HG02642 (cell line): ENCODE results near the gene C10orf143.
"Not testable (repeated sequence)": the region's sequence is repeated elsewhere in the genome, so short reads cannot be mapped to it uniquely, and the experiment has no call there.

Experiments
- ATAC-seq: cut with Tn5 transposase; IDR thresholded peaks from one replicate; pipeline ENCODE4 v1.9.1; 2021; ENCODE audit warnings: mild to moderate bottlenecking; ENCODE audit not compliant: unreplicated experiment, poor library complexity

Gene C10orf143

DNA sequence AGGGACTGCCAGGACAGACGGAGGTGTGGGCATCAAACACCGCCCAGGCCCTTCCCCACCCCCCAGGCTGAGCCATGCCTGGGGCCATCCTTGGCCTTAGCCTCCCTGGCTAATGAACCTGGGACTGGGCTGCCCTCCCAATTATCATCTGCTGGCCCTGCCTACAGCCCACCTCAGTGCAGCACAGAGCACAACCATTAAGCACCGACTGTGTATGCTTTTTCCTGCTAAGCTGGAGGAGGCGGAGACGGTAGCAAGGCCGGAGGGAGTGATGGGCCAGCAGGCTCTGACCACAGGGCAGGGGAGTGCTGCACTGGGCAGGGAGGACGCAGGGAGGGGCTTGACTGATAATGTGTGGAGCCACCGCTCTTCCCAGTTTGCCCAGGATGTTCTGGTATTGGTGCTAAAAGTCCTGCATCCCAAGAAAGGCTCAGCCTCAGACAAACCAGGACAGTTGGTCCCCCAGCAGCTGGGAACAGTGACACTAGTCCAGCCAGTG is 72.0 kb downstream of the C10orf143 start:
- no peak for ATAC-seq

DNA sequence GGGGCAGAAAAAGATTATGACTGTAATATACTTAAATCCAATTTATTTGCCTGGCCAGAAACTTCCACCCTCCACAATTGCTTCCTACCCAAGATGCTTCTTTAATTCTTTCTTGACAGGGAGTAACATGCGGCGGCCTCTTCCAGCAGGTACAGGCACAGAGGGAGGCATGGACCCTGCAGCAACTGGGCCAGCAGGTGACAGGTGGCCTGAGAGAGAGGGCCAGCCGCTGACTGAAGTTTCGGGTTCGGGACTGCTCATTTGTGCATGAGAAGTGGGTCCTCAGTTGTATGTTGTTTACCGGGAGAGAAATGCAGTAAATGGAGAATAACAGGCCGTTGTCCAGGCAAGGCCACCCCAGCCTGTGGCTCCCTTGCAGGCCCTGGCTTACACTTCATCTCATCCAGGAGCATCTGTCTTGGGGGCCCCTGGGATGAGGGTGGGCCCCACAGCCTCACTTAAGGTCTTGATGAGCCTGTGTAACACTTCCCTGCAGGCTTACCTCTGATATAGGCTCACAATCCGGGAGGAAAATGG is 72.5 kb downstream of the C10orf143 start:
- no peak for ATAC-seq

DNA sequence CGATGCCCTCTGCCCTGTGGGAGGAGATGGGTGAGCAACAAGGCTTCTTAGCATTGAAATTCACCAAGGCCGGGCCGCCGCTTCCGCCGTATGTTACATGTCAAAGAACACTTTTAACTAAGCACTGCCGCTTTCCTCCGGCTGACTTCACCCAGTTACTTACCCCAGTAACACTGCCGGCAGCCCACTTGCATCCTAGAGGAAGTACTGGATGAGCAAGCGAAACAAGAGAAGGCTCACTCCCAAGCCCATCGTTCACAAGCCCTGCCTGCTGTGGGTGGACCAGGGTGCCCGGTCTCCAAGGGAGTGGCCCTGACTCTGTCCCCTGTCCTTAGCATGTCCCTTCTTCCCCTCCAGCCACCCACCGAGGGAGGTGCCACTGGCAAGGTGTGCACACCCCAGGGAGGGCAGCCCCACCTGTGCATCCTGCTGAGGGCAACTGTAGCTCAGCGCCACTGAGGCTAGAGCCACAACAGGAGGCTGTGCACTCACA is 73.4 kb downstream of the C10orf143 start:
- no peak for ATAC-seq

DNA sequence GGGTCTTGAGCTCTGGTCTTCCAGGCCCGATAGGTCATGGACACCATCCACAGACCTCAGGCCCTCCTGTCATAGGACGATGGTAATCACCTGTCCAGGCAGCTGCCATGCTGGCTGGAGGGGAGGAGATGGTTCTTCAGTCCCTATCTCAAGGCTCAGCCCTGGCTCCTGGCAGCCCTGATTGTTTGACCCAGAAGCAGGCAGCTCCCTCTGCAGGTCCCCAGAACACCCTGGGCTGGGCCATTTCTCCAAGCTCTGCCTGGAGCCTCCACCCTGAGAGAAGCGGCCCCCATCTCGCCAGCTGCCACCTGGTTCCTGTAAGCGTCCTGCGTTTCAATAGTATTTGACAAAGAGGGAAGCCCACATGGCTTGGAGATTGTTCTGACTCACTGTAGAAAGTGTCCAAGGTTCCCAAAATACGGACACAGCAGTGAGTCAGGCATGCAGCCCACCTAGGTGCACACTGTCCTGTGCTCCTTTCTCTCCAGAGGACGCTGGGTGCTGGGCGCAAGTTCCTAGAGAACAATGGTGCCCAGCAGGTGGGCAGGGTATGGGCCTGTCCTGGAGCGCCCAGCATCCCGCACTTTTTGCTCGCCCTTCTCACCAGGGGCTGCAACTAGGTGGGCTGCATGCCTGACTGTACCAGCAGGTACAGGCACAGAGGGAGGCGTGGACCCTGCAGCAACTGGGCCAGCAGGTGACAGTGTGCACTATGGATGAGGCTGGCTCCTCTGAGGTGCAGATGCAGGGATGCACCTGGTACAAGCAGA is 74.1 kb downstream of the C10orf143 start:
- ATAC-seq: no peak

DNA sequence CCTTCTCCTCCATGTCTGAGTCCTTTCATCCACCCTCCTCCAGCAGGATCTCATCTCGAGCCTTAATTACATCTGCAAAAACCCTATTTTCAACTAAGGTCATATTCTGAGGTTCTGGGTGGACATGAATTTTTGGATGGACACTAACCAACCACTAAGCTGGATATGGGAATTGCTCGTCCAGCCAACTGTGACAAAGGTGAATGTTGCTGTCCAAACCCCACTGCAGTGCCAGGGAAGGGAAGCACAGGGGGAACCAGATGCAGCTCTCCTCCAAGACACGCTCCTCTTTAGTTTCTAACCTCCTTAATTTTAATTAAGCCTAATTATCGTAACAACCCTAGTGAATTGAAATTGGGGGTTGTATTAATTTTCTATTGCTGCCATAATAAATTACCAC is 81.4 kb downstream of the C10orf143 start:
- no peak for ATAC-seq

DNA sequence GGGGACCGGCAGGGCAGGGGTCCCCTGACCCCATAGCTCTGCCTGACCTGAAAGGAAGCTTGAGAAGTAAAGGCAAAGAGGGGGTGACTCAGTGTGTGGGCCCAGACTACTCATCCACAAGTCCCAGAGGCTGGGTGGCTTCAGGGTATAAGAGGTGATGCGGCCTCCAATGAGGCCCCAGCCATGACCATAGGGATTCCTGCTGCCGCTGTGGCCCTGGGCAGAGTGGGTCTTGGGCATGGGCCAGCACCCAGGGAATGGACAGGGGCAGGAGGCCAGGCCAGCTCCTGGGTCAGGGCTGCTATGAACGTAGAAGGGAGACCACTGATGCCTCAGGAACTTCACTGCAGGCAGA is 82.2 kb downstream of the C10orf143 start:
- no peak for ATAC-seq

DNA sequence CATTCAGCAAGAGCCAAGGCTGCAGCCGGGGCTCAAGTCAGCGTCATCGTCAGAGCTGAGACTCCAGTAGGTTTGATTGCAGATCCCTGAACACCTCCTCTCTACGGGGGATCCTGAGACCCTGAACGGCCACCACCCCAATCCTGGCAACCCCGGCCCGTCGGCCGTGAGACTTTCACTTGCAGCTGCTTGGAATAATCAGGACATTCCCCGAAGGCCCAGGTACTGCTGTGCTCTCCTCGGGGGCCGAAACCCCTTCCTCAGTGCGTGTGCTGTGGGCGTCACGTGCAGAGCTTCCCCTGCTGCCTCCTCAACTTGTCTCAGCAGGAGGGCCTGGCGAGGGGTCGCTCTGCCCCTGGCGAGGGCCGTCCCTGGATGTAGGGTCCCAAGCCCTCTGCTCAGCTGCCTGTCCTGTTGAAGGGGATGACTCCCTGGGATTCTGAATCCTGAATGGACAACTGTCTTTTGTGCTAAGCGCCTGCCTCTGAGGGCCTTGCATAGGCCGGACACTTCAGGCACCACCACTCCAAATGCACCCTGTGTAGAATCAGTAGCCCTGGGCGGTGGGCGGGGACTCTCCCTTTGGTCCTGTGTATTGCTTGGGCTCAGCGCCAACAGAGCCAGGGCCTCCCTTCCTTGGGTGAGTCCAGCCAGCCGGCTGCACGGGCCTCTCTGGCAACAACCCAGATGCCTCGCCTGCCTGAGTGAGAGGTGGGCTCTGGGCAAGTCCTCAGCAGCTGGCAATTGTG is 82.7 kb downstream of the C10orf143 start:
- ATAC-seq: no peak

DNA sequence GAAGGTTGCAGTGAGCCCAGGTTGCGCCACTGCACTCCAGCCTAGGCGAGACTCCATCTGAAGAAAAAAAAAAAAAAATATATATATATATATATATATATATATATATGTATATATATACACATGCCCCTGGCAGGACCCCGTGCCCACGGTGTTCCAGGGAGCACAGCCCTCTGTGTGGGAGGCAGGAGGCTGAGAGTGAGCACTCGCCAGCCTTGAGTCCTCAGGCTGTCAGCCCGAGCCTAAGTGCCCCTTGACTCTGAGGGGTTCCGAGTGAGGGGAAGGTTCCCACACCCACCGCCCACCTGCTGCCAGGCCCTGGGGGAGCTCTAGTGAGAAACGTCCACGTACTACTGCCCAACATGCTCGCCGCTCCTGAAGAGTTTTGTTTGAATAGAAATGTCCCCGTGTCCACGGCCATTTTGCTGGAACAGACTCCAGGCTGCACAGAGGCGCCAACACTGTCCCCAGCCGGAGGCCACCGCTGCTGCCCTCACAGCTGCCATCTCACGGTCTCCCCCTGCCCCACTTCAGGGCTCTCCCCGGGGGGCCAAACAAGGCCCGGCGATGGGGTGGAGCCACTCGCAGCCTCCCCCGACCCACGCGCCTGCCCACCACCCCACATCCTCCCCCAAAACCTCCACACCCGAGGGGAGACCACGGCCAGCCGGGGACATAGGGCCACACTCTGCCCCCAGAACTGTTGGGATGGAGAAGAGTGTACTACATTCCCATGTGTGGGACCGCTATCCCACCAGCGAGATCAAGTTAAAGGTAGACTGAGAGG is 83.8 kb downstream of the C10orf143 start:
- ATAC-seq: no peak

DNA sequence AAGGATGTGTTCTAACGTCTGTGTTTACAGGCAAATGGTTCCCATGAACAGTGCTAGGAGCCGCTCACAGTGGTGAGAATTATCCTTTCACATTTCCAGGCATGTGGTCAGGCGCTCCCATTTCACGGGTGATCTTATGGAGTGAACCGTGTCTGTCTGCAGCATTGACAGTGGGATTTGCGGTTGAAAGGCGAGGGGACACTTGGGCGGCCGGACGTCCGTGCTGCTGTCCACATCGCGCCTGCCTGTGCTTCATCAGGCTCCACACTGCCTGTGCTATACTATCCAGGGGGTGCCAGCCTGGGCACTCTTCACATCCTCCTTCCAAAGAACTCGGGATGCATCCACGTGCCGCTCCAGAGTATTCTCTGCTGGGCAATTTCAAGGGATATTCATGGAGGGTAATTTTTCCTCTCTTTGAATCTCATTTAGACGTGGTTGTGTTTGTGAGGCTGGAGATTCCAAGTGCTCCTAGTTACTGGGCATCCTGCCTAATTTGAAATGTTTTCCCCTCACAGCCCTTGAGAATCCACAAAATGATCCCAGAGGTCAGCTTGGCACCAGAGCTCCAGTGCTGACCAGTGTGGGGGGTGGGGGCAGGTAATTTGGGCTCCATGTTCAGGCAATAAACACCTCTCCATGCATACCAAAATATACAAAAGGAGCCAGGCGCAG is 84.7 kb downstream of the C10orf143 start:
- ATAC-seq: no peak

DNA sequence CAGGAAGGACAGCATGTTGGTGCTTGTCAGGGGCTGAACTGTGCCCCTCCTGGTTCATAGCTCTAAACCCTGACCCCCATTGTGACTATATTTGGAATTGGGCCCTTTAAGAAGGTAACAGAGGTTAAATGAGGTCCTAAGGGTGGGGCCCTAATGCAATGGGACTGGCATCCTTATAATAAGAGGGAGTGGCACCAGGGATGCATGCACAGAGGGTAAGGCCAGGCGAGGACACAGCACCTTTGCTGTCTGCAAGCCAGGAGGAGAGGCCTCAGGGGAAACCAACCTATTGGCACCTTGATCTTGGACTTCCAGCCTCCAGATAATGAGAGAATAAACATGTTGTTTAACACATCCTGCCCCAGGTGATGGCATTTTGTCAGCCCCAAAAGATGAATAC is 85.3 kb downstream of the C10orf143 start:
- ATAC-seq: no peak

DNA sequence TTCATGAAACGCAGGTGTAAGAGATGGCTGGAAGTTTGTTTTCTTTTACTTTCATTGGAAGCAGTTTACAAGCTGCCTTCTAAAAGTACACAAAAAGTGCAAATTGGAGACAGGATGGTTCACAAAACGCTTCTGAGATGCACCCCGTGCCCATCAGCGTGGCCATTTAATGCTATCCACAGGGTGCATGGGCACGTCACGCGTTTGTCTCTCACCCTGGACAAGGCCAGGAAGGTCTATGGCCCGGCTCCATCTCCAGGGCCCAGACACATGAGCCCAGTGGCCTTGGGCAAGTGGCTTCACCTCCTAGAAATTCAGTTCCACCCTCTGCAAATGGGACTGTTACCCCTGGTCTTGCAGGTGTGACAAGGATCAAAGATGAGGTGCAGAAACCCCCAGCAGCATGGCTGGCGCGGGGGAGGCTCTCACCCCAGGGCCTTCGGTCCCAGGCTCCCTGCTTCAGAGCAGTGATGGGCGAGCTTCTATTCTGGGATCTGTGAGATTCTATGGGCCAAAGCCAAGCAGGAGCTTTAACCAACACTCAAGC is 85.8 kb downstream of the C10orf143 start:
- ATAC-seq: no peak

DNA sequence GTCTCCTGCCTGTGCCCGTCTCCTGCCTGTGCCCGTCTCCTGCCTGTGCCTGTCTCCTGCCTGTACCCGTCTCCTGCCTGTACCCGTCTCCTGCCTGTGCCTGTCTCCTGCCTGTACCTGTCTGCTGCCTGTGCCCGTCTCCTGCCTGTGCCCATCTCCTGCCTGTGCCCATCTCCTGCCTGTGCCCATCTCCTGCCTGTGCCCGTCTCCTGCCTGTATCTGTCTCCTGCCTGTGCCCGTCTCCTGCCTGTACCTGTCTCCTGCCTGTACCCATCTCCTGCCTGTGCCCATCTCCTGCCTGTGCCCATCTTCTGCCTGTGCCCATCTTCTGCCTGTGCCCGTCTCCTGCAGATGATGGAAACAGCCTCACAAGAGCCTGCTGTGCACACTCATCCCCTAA is 86.3 kb downstream of the C10orf143 start:
- not testable (repeated sequence) for ATAC-seq

DNA sequence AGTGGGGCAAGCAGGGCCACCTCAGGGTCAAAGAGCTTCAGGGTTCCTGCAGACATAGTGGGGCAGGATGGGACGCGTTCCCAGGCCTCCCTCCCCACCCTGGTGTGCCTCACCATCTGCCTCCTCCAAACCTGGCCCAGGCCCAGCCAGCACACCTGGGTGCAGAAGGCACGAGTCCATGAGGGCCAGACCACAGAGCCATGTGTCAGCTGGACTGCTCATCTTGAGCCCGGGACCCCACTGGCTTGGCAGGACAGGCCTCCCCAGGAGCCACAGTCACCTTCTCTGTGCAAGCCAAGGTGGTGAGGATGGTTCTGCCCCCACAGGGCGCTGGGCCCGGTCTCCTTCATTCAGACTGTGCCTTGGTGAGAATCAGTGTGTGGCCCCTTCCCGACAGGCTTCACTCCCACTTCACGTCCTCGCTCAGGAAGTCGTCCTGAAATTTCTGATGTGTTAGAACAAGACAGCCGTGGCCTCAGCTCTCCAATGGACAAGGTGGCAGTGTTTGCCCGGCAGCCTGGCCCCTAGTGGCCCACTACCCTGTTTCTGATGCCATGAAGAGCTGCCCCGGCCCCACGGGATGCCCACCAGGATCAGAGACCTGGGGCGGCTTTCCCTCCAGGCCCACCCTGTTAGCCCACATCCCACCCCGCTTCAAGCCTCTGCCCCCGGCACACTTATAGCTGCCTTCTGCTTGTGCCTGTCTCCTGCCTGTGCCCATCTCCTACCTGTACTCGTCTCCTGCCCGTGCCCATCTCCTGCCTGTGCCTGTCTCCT is 87.0 kb downstream of the C10orf143 start:
- ATAC-seq: no peak

DNA sequence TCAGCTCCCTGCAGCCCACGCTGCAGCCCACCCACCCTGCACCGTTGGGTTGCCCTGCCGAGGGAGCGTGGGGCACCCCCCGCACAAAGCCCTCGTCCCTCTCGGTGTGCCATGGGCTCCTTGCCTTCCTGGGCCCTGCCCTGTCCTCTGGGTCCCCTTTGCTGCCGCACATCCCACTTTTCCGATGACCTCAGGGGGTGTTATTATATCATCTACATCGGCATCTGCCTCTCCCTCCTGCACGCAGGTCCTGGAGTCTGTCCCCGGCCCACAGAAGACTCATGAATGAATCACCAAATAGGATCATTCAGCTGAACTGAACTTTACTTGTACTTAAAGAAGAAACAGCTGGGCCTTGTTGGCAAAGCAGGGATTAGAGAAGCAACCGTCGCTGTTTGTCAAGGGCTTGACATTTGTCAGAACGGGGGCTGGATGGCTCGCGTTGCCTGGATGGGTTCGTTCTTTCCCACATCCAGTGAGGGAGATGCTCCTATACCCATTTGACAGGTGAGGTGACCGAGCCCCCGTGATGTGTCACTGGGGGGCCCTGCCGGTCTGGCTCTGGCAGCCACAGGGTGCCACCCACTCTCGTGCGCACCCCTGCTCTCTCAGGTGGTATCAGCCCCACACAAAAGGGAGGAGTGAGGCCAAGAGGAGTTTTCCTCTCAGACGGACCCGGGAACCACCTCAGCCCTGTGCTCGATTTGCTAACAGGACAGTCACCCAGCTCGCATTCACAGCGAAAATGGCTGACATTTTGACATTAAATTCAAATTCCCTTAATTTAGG is 87.9 kb downstream of the C10orf143 start:
- no peak for ATAC-seq

DNA sequence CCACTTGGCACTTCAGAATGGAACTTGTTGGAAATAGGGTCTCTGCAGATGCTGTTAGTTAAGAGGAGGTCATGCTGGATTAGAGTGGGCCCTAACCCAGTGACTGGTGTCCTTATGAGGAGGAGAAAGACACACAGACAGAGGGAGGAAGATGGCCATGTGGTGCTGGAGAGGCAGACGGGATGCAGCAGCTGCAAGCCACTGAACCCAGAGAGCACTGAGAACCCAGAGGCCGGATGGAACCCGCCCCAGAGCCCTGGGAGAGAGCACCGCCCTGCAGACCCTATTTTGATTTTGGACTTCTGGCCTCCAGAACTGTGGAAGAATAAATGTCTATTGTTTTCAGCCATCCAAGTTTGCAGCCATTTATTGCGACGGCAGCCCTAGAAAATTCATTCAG is 88.5 kb downstream of the C10orf143 start:
- ATAC-seq: no peak

DNA sequence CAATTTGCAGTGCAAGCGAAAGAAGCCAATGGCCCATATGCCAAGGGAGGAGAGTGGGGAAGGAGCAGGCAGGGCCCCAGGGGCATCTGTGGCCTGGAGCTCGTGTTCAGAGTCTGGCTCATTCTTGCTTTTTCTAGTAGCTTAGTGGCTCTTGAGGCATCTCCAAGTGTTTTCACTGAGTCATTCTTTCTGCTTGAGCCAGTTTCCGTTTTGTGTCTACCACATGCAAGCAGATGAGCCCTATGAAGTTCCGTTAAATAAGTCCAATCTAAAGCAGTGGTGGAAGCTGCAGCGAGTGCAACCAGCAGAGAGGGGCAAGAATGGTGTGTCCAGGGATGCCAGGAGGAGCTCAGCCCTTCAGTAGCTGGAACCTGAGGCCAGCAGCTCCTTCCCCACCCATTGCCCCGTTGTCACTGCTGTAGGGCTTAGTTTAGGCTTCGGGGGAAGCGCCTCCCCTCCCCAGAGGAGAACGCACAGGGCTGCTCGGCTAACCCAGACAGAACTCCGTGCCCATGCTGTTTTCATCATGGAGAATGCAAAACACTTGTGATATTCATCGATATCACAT is 89.2 kb downstream of the C10orf143 start:
- no peak for ATAC-seq

DNA sequence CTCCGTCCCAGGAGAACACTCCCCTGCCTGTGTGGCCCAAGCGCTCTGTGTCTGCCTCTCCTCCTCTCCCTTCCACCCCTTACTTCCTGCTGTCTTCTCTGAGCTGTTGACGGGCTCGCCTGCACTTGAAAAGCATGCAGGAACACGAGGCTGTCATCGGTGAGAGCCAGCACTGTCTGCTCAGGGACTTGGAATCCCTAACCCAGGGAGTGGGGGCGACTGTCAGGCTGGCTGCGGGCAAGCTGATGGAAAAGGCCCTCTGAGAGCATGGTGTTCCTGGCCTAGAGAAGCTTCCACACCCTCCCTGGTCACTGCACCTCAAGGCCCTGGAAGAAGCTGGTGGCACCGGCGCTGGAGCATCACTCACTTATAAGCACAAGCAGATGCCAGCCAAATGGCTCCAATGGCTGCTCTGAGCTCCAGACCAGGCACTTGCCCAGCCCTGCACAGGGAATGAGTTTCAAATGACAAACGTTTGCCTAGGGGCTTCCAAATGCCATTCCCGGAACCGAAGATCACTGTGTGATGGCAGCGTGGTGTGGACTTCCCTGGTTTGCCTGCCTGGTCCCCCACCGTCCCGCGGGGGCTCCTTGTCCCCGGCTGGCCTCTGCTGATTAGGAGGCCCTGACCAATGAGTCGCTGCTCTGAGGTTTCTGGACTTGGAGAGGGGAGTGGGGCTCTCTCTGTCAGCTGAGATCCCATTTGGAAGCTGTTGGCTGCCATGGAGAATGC is 89.8 kb downstream of the C10orf143 start:
- no peak for ATAC-seq
